A549 (cell line): ENCODE measurements around the gene CCNI. TPM values are rescaled to one million over a fixed set of nuclear protein-coding genes. Genes with fewer than 3 reads are reported as not detected.

Source experiments
- ATAC-seq, 2 experiments: fragments of 200-7000 bp in 1 of 2; fragments of >200 bp in 1 of 2; cut with Nextera tagmentation in 1 of 2; cut with Tn5 transposase in 1 of 2; 3 replicates each; pipeline versions ENCODE4 v1.8.0 to v1.9.1; 2018 to 2020; ENCODE audit warnings: mild to moderate bottlenecking in 1 of 2, moderate library complexity in 1 of 2
- CTCF ChIA-PET: fragments of 300-600 bp; sonication (Branson Sonifier 250); formaldehyde crosslinking; extraction: SDS; loops from one replicate; lab custom pipeline; 2021; ENCODE audit warnings: antibody characterized with exemption, inconsistent platforms; lab: Yijun Ruan, JAX
- POLR2A ChIA-PET: fragments of 350-600 bp; formaldehyde crosslinking; extraction: SDS; loops from one replicate; lab custom pipeline; 2021; ENCODE audit warnings: antibody characterized with exemption, inconsistent platforms; lab: Yijun Ruan, JAX
- DNase-seq, 2 experiments: peaks; one replicate each; pipeline versions ENCODE4 v3.0.0 to v3.0.0-alpha.2; 2011 to 2016; ENCODE audit warnings: low read depth in 1 of 2, low spot score in 1 of 2
- FAIRE-seq: peaks from 2 replicates; lab custom pipeline; 2011; peaks lifted over from hg19 to GRCh38; lab: Jason Lieb, UNC
- H3K27ac ChIP-seq, 2 experiments: fragments of >200 bp; sonication (Bioruptor Twin); formaldehyde crosslinking; 3 replicates each; pipeline ENCODE4 v1.5.1; 2016 to 2017
- H3K4me1 ChIP-seq: fragments of >200 bp; sonication (Bioruptor Twin); formaldehyde crosslinking; 3 replicates; pipeline ENCODE4 v1.6.1; 2016
- H3K4me2 ChIP-seq: fragments of >200 bp; sonication (Bioruptor Twin); formaldehyde crosslinking; 3 replicates; pipeline ENCODE4 v1.6.1; 2016
- H3K4me3 ChIP-seq: fragments of >200 bp; sonication (Bioruptor Twin); formaldehyde crosslinking; 3 replicates; pipeline ENCODE4 v1.5.1; 2016
- H3K9me3 ChIP-seq: fragments of >200 bp; sonication (Bioruptor Twin); formaldehyde crosslinking; 3 replicates; pipeline ENCODE4 v1.6.1; 2016
- CHD4 ChIP-seq: fragments of 200-600 bp; sonication (generic); IDR thresholded peaks from 2 replicates; pipeline ENCODE4 v1.6.1; 2016; ENCODE audit warnings: antibody characterized with exemption, mild to moderate bottlenecking, borderline replicate concordance
- ESRRA ChIP-seq: fragments of 150-350 bp; IDR thresholded peaks from 2 replicates; pipeline ENCODE4 v1.6.1; 2014; ENCODE audit warnings: mild to moderate bottlenecking, low read length, borderline replicate concordance
- HMGXB4 ChIP-seq: fragments of 250-450 bp; sonication (Bioruptor Pico); IDR thresholded peaks from 2 replicates; pipeline ENCODE4 v1.5.0; 2021; ENCODE audit warnings: mild to moderate bottlenecking, moderate library complexity, borderline replicate concordance
- NR3C1 ChIP-seq: fragments of >200 bp; sonication (Bioruptor Twin); formaldehyde crosslinking; IDR thresholded peaks from 3 replicates; pipeline ENCODE4 v1.6.1; 2017
- POLR2AphosphoS2 ChIP-seq: conservative IDR thresholded peaks from 2 replicates; pipeline ENCODE4 v1.6.1; 2012; ENCODE audit warnings: low read length, improper control_type of control experiment, inconsistent platforms
- WGBS: methylation state at CpG from one replicate; pipeline ENCODE4 v1.1.6; 2017; ENCODE audit errors: missing lambda C conversion rate; 5-methylcytosine and 5-hydroxymethylcytosine counted together
- polyA plus RNA-seq, 4 experiments: library from polyadenylated mRNA; depleted of rRNA in 3 of 4; stranded (reverse); fragments of >200 nt; fragmentation: RNase III in 1 of 4; extraction: RNeasy Plus Mini Kit Qiagen cat#74134 plus additional on column Dnase treatment in 1 of 4; gene quantifications; 2 replicates in 3 of 4; 3 replicates in 1 of 4; pipeline ENCODE4 v1.2.3, GENCODE V29; 2011 to 2017
- TF ChIP-seq, protein P1 (sequence below): fragments of 200-600 bp; sonication (generic); IDR thresholded peaks from 2 replicates; pipeline ENCODE4 v1.6.1; 2016; ENCODE audit warnings: antibody characterized with exemption, mild to moderate bottlenecking, moderate library complexity
- TF ChIP-seq, protein P2 (sequence below): fragments of 150-350 bp; IDR thresholded peaks from 2 replicates; pipeline ENCODE4 v1.6.1; 2014; ENCODE audit warnings: low read depth, mild to moderate bottlenecking, low read length

Gene CCNI
- polyA plus RNA-seq, 2 of the 4 experiments (the other 2 are of a cell fraction): 73.8 to 117 TPM

GRCh38 chr4:77117721-77118120 is 41.9 kb upstream of the CCNI start (continued):
- TF ChIP-seq, protein P1, sequence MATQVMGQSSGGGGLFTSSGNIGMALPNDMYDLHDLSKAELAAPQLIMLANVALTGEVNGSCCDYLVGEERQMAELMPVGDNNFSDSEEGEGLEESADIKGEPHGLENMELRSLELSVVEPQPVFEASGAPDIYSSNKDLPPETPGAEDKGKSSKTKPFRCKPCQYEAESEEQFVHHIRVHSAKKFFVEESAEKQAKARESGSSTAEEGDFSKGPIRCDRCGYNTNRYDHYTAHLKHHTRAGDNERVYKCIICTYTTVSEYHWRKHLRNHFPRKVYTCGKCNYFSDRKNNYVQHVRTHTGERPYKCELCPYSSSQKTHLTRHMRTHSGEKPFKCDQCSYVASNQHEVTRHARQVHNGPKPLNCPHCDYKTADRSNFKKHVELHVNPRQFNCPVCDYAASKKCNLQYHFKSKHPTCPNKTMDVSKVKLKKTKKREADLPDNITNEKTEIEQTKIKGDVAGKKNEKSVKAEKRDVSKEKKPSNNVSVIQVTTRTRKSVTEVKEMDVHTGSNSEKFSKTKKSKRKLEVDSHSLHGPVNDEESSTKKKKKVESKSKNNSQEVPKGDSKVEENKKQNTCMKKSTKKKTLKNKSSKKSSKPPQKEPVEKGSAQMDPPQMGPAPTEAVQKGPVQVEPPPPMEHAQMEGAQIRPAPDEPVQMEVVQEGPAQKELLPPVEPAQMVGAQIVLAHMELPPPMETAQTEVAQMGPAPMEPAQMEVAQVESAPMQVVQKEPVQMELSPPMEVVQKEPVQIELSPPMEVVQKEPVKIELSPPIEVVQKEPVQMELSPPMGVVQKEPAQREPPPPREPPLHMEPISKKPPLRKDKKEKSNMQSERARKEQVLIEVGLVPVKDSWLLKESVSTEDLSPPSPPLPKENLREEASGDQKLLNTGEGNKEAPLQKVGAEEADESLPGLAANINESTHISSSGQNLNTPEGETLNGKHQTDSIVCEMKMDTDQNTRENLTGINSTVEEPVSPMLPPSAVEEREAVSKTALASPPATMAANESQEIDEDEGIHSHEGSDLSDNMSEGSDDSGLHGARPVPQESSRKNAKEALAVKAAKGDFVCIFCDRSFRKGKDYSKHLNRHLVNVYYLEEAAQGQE: no peak
- TF ChIP-seq, all 56 proteins: peak for 0

- Histone ChIP-seq H3K4me3 (no peak overlapping the region), H3K4me2 (no peak overlapping the region), H3K27ac (no peak overlapping the region)
- no peak for DNase-seq
- CTCF ChIA-PET: no interaction called here
- no peak for ATAC-seq
- TF ChIP-seq NR3C1 (no peak), ESRRA (no peak)
- TF ChIP-seq, protein P2, sequence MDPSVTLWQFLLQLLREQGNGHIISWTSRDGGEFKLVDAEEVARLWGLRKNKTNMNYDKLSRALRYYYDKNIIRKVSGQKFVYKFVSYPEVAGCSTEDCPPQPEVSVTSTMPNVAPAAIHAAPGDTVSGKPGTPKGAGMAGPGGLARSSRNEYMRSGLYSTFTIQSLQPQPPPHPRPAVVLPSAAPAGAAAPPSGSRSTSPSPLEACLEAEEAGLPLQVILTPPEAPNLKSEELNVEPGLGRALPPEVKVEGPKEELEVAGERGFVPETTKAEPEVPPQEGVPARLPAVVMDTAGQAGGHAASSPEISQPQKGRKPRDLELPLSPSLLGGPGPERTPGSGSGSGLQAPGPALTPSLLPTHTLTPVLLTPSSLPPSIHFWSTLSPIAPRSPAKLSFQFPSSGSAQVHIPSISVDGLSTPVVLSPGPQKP: no peak
- TF ChIP-seq, all 56 proteins: peak for 0
- Histone ChIP-seq H3K9me3 (no peaks in the 10 kb centered on the region), H3K4me1 (no peaks in the 10 kb centered on the region)
- POLR2A ChIA-PET: no interaction called here
- FAIRE-seq: no peak
- WGBS: 77% methylated on average over 18 of the region's 29 CpGs
These were observed 37.3 kb upstream of the CCNI start for GRCh38 chr4:77113069-77113468.

DNA sequence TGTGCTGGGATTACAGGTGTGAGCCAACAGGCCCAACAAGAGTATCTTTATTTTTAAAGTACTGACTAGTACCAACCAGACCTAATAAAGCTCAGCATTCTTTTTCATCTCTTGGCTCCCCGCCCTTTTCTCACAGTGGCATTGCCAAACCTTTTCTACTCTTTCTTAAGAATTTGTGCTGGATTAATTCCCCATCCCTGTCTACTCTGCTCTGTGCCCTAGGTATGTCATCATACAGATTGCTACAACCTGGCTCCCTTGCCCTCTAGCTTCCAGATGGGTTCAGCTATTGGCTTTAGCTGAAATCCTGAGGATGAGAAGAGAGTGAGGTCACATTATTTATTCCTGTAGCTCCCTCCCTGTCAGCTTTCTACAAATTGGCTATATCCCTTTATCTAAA is 34.9 kb upstream of the CCNI start:
- Histone ChIP-seq H3K9me3 (no peaks in the 10 kb centered on the region), H3K4me1 (no peaks in the 10 kb centered on the region), H3K27ac (no peak overlapping the region), H3K4me2 (no peak overlapping the region), H3K4me3 (no peak overlapping the region)
- TF ChIP-seq, protein P1: no peak
- TF ChIP-seq CHD4: no peak
- no peak for TF ChIP-seq POLR2AphosphoS2
- TF ChIP-seq HMGXB4: no peak
- FAIRE-seq (no peak), ATAC-seq (no peak), DNase-seq (no peak)
- 85% methylated on average over 1 of the region's 1 CpG for WGBS
- ChIA-PET CTCF (interaction anchor here (0.8 to 1.6 kb wide), 4 partner anchors 9 to 100 kb away, joined by 3 to 4 read pairs (median 3); no protein-coding TSS in a partner anchor), POLR2A (no interaction called here)
